GM13977 (cell line): Measurements from ENCODE around the gene GALNT1.

ENCODE experiments used
- DNase-seq: peaks from one replicate; pipeline ENCODE4 v3.0.0; 2012; ENCODE audit warnings: low spot score
- CTCF ChIP-seq: IDR thresholded peaks from 2 replicates; pipeline ENCODE4 v1.5.1; 2012; ENCODE audit warnings: mild to moderate bottlenecking, control low read depth; ENCODE audit not compliant: insufficient read depth; ENCODE audit errors: extremely low read depth, missing control alignments
- in situ Hi-C: fragments of 300-500 bp; cut with MboI; formaldehyde crosslinking; loops from one replicate; pipeline ENCODE4 v1.12.0; 2022; ENCODE audit warnings: low sequenced_read_pairs, low pct_unique_long_range_greater_than_20kb, mixed read lengths, inconsistent platforms; ENCODE audit not compliant: unreplicated experiment

GALNT1 gene

DNA sequence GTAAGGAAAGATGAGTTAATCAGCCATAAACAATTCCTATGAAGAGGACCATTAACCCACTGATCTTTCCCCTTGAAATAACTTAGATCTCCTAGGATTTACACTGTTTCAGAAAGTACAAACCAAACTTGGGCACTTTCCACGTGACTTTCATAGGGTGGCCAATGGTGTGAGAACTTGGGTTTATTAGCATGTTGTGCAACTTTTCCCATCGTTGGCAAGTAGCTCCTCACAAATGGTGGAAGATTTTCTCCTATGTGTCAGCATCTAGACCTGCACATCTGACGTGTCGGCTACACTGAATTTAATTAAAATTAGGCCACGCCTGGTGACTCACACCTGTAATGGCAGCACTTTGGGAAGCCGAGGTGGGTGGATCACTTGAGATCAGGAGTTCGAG lies 116.3 kb downstream of the GALNT1 start:
- in situ Hi-C loops: no loop called here
- no peak for TF ChIP-seq CTCF

DNA sequence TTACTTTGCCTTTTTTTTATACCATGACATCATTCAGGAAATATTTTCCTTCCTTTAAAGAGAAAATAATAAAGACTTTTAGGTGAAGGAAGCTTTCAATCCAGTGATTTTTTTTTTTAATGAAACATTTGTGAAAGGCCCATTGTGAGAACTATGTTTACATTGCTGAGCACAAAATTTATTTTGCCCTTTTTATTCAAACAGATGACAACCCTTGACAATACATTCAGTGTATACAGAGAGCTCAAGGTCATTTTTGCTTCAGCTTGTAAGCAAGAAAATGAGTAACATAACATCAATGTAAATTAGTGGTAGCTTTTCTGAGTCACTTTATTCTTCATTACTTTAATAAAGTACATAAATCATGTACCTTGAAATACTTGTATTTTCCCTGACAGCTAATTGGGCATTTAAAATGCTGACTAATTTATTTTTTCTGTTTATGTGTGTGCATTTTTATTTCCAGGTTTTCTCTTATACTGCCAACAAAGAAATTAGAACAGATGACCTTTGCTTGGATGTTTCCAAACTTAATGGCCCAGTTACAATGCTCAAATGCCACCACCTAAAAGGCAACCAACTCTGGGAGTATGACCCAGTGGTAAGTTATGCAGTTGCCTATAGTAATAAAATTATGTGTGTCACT lies 121.6 kb downstream of the GALNT1 start:
- no peak for TF ChIP-seq CTCF
- DNase-seq: no peak
- in situ Hi-C loops: no loop called here

More for the DNA sequence above, 116.3 kb downstream of the GALNT1 start:
- DNase-seq: no peak

- no peak for DNase-seq
- no peak for TF ChIP-seq CTCF
- in situ Hi-C loops: no loop called here
These were observed 124.4 kb downstream of the GALNT1 start for GRCh38 chr18:35705988-35706387.

GRCh38 chr18:35707247-35707646 lies 125.7 kb downstream of the GALNT1 start:
- TF ChIP-seq CTCF: no peak
- in situ Hi-C loops: no loop called here
- no peak for DNase-seq

DNA sequence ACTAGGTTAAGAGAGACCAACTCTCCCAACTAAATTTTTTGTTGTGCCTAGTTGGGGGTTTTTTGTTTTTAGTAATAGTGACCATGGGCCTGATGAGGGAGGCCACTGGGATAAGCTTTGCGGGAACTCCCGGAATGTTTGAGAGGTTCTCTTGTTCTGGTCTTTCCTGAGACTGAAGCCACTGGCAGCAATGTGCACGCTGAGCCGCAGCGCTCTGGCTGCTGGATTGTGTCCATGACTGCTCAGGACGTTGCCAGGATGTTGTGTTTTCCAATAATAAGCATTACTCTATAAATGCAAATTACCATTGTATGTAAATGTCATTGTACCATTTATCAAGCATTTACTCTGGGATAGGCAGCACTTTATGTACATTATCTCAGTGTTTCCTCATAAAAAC lies 126.1 kb downstream of the GALNT1 start:
- TF ChIP-seq CTCF: no peak
- in situ Hi-C loops: no loop called here
- no peak for DNase-seq

GRCh38 chr18:35710581-35710980 lies 129.0 kb downstream of the GALNT1 start:
- no peak for DNase-seq
- in situ Hi-C loops: no loop called here
- no peak for TF ChIP-seq CTCF

GRCh38 chr18:35711227-35711626 lies 129.7 kb downstream of the GALNT1 start:
- TF ChIP-seq CTCF: no peak
- no peak for DNase-seq
- in situ Hi-C loops: no loop called here
